ENCODE data around the gene TMEM202. TPM values are rescaled to one million over a fixed set of nuclear protein-coding genes. Genes with fewer than 3 reads are reported as not detected.
"Not testable (repeated sequence)": the region's sequence is repeated elsewhere in the genome, so short reads cannot be mapped to it uniquely, and the experiment has no call there.

TMEM202 gene
- total RNA-seq, 1 experiment from 2014 or later: not detected

- no peaks in the 10 kb centered on the region for H3K79me2 ChIP-seq (ENCODE audit: low read depth)
- intact Hi-C loops (cut with micrococcal nuclease; ENCODE audit: unreplicated experiment): no loop called here
- no TSS peak for BruUV-seq (replicated peaks)
- ChIA-PET POLR2A (ENCODE audit: unreplicated experiment) (no interaction called here), CTCF (no interaction called here)
- no peaks in the 10 kb centered on the region for H4K20me1 ChIP-seq (ENCODE audit: insufficient read depth)
- no peak for DNase-seq
- H2AFZ ChIP-seq: no peak overlapping the region
- H3K27ac ChIP-seq: no peak overlapping the region
- no peak for TF ChIP-seq EZH2 (IDR thresholded peaks at IDR 0.05; ENCODE audit: low read depth)
- TF ChIP-seq CTCF (conservative IDR thresholded peaks at IDR 0.05): no peak
- no peak overlapping the region for H3K4me3 ChIP-seq
- H3K9me3 ChIP-seq (ENCODE audit: insufficient read depth, low read depth): no peaks in the 10 kb centered on the region
- H3K27me3 ChIP-seq (ENCODE audit: insufficient read depth, low read depth): peaks cover 66% of the 10 kb centered on the region
- H3K36me3 ChIP-seq (ENCODE audit: low read depth): no peaks in the 10 kb centered on the region
- no peaks in the 10 kb centered on the region for H3K4me1 ChIP-seq (replicated peaks; ENCODE audit: insufficient read depth)
- no peak overlapping the region for H3K4me2 ChIP-seq
- H3F3A ChIP-seq (ENCODE audit: insufficient read depth, low read depth): no peaks in the 10 kb centered on the region
- H3K9me2 ChIP-seq (ENCODE audit: insufficient read depth): no peaks in the 10 kb centered on the region
These were observed 10.4 kb upstream of the TMEM202 start for GRCh38 chr15:72387741-72388140.

- Histone ChIP-seq H3K36me3 (ENCODE audit: low read depth) (no peaks in the 10 kb centered on the region), H3F3A (ENCODE audit: insufficient read depth, low read depth) (no peaks in the 10 kb centered on the region), H3K4me2 (no peak overlapping the region), H3K4me1 (replicated peaks; ENCODE audit: insufficient read depth) (no peaks in the 10 kb centered on the region), H2AFZ (no peak overlapping the region), H3K4me3 (no peak overlapping the region), H4K20me1 (ENCODE audit: insufficient read depth) (no peaks in the 10 kb centered on the region), H3K9me2 (ENCODE audit: insufficient read depth) (no peaks in the 10 kb centered on the region), H3K9me3 (ENCODE audit: insufficient read depth, low read depth) (no peaks in the 10 kb centered on the region), H3K27me3 (ENCODE audit: insufficient read depth, low read depth) (peaks cover 64% of the 10 kb centered on the region), H3K79me2 (ENCODE audit: low read depth) (no peaks in the 10 kb centered on the region), H3K27ac (no peak overlapping the region)
- POLR2A ChIA-PET (ENCODE audit: unreplicated experiment): no interaction called here
- CTCF ChIA-PET: no interaction called here
- no peak for DNase-seq
- intact Hi-C loops (cut with micrococcal nuclease; ENCODE audit: unreplicated experiment): no loop called here
- no TSS peak for BruUV-seq (replicated peaks)
- TF ChIP-seq CTCF (conservative IDR thresholded peaks at IDR 0.05) (no peak), EZH2 (IDR thresholded peaks at IDR 0.05; ENCODE audit: low read depth) (no peak)
These were observed 8.9 kb upstream of the TMEM202 start for GRCh38 chr15:72389231-72389630.

- H3K9me2 ChIP-seq (ENCODE audit: insufficient read depth); H3K4me2 ChIP-seq; H3F3A ChIP-seq (ENCODE audit: insufficient read depth, low read depth); intact Hi-C loops (cut with micrococcal nuclease; ENCODE audit: unreplicated experiment); H3K4me3 ChIP-seq; H3K79me2 ChIP-seq (ENCODE audit: low read depth); CTCF ChIA-PET; H3K36me3 ChIP-seq (ENCODE audit: low read depth); DNase-seq; H2AFZ ChIP-seq; POLR2A ChIA-PET (ENCODE audit: unreplicated experiment); H3K9me3 ChIP-seq (ENCODE audit: insufficient read depth, low read depth); H3K27ac ChIP-seq; H3K4me1 ChIP-seq (replicated peaks; ENCODE audit: insufficient read depth); H4K20me1 ChIP-seq (ENCODE audit: insufficient read depth); BruUV-seq (replicated peaks): not testable (repeated sequence)
- peaks cover 12% of the 10 kb centered on the region; the same call in 1 of the 2 replicates for H3K27me3 ChIP-seq (ENCODE audit: insufficient read depth, low read depth)
These were observed 1.8 kb upstream of the TMEM202 start for GRCh38 chr15:72396331-72396730.

- BruUV-seq (replicated peaks): no TSS peak
- Histone ChIP-seq H3K9me3 (ENCODE audit: insufficient read depth, low read depth) (no peaks in the 10 kb centered on the region), H2AFZ (no peak overlapping the region), H3K36me3 (ENCODE audit: low read depth) (no peaks in the 10 kb centered on the region), H3K4me1 (replicated peaks; ENCODE audit: insufficient read depth) (no peaks in the 10 kb centered on the region), H3K4me2 (no peak overlapping the region), H3K9me2 (ENCODE audit: insufficient read depth) (no peaks in the 10 kb centered on the region), H3K4me3 (no peak overlapping the region), H3K27ac (no peak overlapping the region), H3K27me3 (ENCODE audit: insufficient read depth, low read depth) (peaks cover 20% of the 10 kb centered on the region), H4K20me1 (ENCODE audit: insufficient read depth) (no peaks in the 10 kb centered on the region), H3K79me2 (ENCODE audit: low read depth) (no peaks in the 10 kb centered on the region), H3F3A (ENCODE audit: insufficient read depth, low read depth) (no peaks in the 10 kb centered on the region)
- ChIA-PET CTCF (no interaction called here), POLR2A (ENCODE audit: unreplicated experiment) (no interaction called here)
- no peak for DNase-seq
- no peak for TF ChIP-seq CTCF (conservative IDR thresholded peaks at IDR 0.05)
- TF ChIP-seq EZH2 (IDR thresholded peaks at IDR 0.05; ENCODE audit: low read depth): no peak
- intact Hi-C loops (cut with micrococcal nuclease; ENCODE audit: unreplicated experiment): no loop called here
These were observed 543 bp downstream of the TMEM202 start for GRCh38 chr15:72398648-72399047.
